GM19468 (cell line): ENCODE measurements around the gene RYR2.
"Not testable (repeated sequence)": the region's sequence is repeated elsewhere in the genome, so short reads cannot be mapped to it uniquely, and the experiment has no call there.

Experiments
- ATAC-seq: cut with Tn5 transposase; IDR thresholded peaks from one replicate; pipeline ENCODE4 v1.9.1; 2021; ENCODE audit warnings: mild to moderate bottlenecking, moderate library complexity, moderate number of reproducible peaks; ENCODE audit not compliant: unreplicated experiment; ENCODE audit errors: extremely low read depth

RYR2 gene

GRCh38 chr1:237134929-237135328 is 92.9 kb downstream of the RYR2 start:
- ATAC-seq = no peak

- no peak for ATAC-seq
Measured at GRCh38 chr1:237138551-237138950, 96.6 kb downstream of the RYR2 start.

DNA sequence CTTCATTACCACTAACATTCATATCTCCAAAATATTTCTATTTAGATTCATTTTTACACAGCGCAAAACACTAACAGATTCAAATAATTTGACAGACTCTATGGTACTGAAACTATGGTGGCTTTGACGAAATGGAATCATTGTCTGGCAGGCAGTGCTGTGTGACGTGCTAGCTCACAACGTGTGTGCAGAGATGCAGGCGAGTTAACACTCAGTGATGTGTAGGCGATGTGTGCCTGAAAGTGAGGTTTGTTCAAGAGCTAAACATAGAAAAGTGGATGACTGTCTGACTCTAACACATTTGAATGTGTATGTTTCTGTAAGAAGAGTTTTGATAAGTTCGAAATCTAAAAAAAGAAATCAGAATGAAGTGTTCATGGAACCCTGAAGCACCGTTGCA is 97.7 kb downstream of the RYR2 start:
- no peak for ATAC-seq

DNA sequence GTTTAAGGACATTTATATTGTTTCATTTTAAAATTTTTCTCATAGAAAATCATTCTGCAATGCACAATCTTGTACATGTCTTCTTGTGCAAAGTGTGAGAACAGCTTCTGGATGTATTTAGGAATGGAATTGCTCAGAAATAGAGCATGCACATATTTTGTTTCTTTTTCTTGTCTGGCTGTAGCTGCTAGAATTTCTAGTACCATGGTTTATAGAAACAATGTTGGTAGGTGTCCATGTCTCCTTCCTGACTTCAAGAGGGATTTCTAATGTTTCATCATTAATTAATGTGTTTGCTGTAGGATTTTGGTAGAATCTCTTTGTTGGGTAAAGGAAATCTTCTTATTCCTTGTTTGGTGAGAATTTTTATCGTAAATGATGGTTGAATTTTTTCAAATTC is 99.0 kb downstream of the RYR2 start:
- ATAC-seq = no peak

- ATAC-seq = no peak
Measured at GRCh38 chr1:237141502-237141901, 99.5 kb downstream of the RYR2 start.

- no peak for ATAC-seq
Measured at GRCh38 chr1:237145379-237146135, 103.6 kb downstream of the RYR2 start.

GRCh38 chr1:237146241-237146640 is 104.3 kb downstream of the RYR2 start:
- ATAC-seq = no peak

DNA sequence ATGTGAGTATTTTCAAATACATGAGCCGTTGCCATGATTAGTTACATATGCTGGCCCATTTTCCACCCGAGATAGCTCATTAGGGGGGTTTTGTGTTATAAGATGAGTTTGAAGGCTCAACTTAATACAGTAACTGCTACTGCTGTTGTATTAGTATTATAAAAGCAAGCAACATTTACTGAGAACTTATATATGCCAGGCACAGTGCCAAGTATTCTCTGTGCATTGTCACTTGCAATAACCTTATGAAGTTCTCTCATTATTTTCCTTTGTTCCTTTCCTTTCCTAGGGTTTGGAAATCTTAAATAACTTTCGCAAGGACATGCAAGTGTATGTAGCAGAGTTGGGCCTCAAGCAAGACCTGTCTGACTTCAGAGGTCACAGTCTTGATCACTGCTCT is 107.9 kb downstream of the RYR2 start:
- ATAC-seq = no peak

DNA sequence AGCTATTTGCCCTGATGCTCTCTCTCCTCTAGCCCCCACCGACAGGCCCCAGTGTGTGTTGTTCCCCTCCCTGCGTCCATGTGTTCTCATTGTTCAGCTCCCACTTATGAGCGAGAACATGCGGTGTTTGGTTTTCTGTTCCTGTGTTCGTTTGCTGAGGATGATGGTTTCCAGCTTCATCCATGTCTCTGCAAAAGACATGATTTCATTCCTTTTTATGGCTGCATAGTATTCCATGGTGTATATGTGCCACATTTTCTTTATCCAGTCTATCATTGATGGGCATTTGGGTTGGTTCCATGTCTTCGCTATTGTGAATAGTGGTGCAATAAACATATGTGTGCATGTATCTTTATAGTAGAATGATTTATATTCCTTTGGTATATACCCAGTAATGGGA is 110.0 kb downstream of the RYR2 start:
- ATAC-seq = not testable (repeated sequence)

DNA sequence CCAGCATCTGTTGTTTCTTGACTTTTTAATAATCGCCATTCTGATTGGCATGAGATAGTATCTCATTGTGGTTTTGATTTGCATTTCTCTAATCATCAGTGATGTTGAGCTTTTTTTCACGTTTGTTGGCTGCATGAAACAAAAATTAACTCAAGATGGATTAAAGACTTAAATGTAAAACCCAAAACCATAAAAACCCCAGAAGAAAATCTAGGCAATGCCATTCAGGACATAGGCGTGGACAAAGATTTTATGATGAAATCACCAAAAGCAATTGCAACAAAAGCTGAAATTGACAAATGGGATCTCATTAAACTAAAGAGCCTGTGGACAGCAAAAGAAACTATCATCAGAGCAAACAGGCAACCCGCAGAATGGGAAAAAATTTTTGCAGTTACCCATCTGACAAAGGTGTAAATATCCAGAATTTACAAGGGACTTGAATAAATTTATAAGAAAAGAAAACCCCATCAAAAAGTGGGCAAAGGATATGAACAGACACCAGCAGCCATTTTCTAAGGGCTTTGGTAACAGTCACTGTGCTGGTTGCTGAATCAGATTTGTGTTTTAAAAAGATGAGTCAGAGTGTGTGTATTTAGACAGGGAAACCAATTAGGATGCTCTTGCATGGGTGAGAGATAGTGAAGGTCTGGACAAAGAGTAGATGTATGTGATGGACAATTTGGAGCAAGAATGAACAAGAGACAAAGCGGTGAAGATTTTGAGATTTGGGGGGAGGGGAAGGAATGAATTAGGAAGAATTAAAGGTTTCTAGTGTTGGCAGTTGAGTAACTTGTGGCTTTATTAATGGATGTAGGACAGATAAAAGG is 110.7 kb downstream of the RYR2 start:
- no peak for ATAC-seq

GRCh38 chr1:237154157-237154556 is 112.2 kb downstream of the RYR2 start:
- ATAC-seq = no peak

- no peak for ATAC-seq
Measured at GRCh38 chr1:237164406-237165352, 122.7 kb downstream of the RYR2 start.

DNA sequence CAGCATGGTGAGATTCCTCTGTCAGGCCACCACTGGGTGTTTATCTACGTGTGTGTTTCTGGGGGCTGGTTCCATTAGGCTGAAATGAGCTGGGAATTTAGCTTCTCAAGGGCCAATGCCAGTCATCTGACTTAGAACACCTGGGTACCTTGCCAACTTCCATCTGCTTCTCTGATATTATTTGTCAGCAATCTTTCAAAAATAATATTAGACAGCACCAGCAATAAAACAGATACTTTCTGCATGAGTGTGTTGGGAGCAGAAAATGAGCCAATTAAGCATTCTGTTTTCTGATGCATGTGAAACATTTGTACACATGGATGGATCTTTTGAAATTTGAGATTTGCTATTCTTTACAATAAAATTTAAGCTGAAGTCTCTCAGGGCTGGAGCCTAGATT is 124.1 kb downstream of the RYR2 start:
- ATAC-seq = no peak

DNA sequence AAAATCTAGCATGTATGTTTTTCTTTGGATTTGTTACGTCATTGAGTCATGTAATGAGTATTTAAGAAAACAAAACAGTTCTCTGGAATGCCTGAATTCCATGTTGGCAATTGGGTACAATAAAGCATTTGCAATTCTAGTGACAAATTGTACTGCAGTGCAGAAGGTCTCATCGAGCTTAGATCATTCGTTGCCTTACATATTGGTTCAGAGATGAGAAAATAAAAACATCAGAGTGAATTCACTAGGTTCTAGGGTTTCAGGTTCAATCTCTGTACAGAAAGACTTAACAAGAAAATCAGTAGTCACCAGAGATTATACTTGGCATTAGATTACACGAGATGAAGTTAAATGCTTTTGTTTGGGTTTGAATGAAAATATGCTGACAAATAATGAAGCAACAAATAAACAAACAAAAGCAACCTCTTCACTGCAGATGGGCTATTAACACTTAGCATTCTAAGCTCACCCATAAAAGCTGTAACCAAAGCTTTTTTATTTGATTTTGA is 124.7 kb downstream of the RYR2 start:
- no peak for ATAC-seq

DNA sequence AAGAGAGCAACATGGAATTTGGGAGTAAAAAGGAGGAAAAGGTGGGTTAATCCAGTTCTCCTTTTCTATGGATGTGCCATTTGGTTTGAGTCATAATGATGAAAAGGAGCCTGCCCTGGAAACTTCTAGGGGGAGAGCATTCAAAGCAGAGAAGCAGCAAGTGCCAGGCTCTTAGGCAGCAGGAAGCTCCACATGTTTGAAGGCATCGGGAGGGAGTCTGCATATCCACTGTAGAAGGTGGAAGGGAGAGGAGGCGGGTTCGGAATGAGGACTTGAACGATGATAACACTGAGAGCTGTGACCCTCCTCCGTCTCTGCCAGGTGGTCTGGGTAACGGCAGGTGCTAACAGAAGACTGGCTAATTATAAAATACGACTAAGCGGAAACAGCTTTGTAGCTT is 128.2 kb downstream of the RYR2 start:
- ATAC-seq = no peak

DNA sequence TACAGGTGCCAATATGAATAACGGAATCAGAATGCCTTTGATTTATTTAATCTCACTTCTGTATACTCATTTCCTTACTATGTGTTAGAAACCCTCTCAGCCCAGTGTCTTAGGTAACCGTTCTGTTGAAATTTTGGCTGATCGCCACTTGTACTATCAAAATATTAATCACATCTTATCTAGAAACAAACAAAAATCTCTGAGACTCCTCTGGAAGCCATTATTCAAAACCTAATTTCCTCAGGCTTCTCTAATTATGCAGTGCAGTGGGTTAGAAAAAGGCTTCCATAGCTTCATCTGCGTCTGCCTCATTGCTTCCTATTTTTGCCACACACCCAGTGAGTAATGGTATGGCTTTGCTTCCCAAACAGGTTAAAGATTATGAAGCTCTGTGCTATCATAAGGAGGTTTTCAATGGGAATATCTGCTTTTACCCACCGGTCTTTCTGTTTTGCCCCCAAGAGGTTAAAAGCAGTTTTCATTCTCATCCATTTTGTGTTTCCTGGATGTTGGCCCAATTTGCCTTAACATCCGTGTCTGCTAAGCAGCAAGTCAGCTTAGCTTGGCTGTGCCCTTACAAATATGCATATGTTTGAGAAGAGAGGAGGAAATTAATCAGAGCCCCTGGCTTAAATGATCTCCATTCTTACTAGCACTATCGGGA is 129.6 kb downstream of the RYR2 start:
- no peak for ATAC-seq

- no peak for ATAC-seq
Measured at GRCh38 chr1:237172118-237172485, 130.1 kb downstream of the RYR2 start.

- ATAC-seq = no peak
Measured at GRCh38 chr1:237179503-237179902, 137.5 kb downstream of the RYR2 start.

DNA sequence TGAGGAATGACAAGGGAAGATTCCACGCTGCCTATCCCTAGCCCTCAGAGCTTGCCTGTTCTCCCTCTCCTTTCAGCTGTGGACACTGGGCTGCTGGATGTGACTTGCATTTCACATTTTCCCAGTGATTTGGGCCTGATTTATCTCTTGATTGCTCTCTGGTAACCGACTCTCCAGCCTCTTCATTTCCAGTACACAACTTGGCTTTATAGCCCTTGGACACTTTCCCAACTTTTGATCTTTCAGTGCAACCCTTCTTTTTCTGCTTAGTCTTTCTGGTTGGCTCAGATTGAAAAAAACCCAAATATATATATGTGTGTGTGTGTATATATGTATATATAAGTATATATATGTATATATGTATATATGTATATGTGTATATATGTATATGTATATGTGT is 138.3 kb downstream of the RYR2 start:
- no peak for ATAC-seq
